Body of pancreas (tissue), 4 donors: ENCODE data around the gene NOC2L.

Experiments
- POLR2A ChIP-seq, 3 donors: fragments of 450-650 bp; IDR thresholded peaks; one replicate each; pipeline ENCODE4 v1.6.1; 2016; ENCODE audit warnings: antibody characterized with exemption in 3 of 3, mild to moderate bottlenecking in 2 of 3
- TF ChIP-seq, protein P1 (sequence below), 7 experiments: fragments of 450-650 bp in 4 of 7; fragments of 200-600 bp in 3 of 7; sonication (generic) in 3 of 7; IDR thresholded peaks; one replicate each; pipeline ENCODE4 v1.5.1; 2016 to 2019; ENCODE audit warnings: antibody characterized with exemption in 7 of 7

DNA sequence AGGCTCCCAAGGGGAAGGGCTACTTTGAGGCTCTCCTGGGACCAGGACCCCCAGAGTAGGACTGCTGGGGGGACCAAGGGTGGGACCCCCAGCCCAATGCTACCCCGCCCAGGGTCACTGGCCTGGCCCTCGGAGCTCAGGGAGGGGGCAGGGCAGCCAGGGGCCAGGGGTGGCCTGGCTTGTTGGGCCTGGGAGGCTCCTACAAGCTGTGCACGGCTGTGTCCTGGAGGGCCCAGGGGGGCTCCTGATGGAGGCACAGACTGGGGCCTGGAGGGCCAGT, 38.6 kb upstream of the NOC2L start:
- TF ChIP-seq, protein P1, sequence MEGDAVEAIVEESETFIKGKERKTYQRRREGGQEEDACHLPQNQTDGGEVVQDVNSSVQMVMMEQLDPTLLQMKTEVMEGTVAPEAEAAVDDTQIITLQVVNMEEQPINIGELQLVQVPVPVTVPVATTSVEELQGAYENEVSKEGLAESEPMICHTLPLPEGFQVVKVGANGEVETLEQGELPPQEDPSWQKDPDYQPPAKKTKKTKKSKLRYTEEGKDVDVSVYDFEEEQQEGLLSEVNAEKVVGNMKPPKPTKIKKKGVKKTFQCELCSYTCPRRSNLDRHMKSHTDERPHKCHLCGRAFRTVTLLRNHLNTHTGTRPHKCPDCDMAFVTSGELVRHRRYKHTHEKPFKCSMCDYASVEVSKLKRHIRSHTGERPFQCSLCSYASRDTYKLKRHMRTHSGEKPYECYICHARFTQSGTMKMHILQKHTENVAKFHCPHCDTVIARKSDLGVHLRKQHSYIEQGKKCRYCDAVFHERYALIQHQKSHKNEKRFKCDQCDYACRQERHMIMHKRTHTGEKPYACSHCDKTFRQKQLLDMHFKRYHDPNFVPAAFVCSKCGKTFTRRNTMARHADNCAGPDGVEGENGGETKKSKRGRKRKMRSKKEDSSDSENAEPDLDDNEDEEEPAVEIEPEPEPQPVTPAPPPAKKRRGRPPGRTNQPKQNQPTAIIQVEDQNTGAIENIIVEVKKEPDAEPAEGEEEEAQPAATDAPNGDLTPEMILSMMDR (IDR thresholded peaks at IDR 0.05), result no peak
- no peak for TF ChIP-seq POLR2A (IDR thresholded peaks at IDR 0.05)
